HUES48 (cell line): ENCODE data around the gene ENTPD1.

Source experiments
- H3K27ac ChIP-seq: one replicate; pipeline ENCODE4 v1.7.0; 2013; ENCODE audit warnings: low read depth, low read length, inconsistent platforms
- H3K27me3 ChIP-seq: 2 replicates; pipeline ENCODE4 v1.6.1; 2013; ENCODE audit warnings: mild to moderate bottlenecking, low read length; ENCODE audit not compliant: control insufficient read depth, insufficient read depth
- H3K36me3 ChIP-seq: 2 replicates; pipeline ENCODE4 v1.6.1; 2013; ENCODE audit warnings: low read length; ENCODE audit not compliant: control insufficient read depth, insufficient read depth
- H3K4me1 ChIP-seq: 2 replicates; pipeline ENCODE4 v1.6.1; 2013; ENCODE audit warnings: mild to moderate bottlenecking, low read length; ENCODE audit not compliant: control insufficient read depth, insufficient read depth
- H3K4me3 ChIP-seq: 2 replicates; pipeline ENCODE4 v1.5.1; 2013; ENCODE audit warnings: mild to moderate bottlenecking, low read depth, low read length
- H3K9ac ChIP-seq: 2 replicates; pipeline ENCODE4 v1.6.1; 2013; ENCODE audit warnings: mild to moderate bottlenecking, low read depth, low read length, moderate library complexity
- H3K9me3 ChIP-seq: 2 replicates; pipeline ENCODE4 v1.6.1; 2013; ENCODE audit warnings: low read length; ENCODE audit not compliant: control insufficient read depth, insufficient read depth

The ENTPD1 gene

DNA sequence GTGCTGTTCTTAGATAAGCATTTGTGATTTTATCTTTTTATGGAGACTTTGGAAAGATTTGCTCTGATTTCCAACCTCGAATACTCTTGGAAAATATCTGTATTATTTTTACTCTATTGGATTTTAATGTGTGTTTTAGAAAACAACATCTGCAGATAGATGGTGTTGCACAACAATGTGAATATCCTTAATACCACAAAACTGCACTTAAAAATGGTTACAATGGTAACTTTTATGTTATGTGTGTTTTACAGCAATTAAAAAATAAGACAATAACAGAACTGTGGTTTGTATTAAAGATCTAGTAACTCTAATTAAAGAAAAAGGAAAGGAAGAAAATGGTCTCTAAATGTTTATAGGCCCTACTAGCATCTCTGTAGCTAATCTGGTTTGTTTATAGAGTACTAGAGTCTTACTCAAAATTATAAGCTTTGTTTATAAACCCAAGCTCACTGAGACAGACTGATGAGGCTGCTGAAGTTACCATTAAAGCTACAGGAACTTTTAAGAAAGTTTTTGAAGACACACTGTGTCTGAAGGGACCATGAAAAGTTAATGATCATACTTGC lies 77.2 kb downstream of the ENTPD1 start:
- Histone ChIP-seq H3K4me1 (peaks cover 10% of the 10 kb centered on the region; the same call in 1 of the 2 replicates), H3K9me3 (no peaks in the 10 kb centered on the region), H3K36me3 (no peaks in the 10 kb centered on the region), H3K9ac (no peak overlapping the region), H3K27me3 (no peaks in the 10 kb centered on the region), H3K4me3 (no peak overlapping the region), H3K27ac (no peak overlapping the region)

DNA sequence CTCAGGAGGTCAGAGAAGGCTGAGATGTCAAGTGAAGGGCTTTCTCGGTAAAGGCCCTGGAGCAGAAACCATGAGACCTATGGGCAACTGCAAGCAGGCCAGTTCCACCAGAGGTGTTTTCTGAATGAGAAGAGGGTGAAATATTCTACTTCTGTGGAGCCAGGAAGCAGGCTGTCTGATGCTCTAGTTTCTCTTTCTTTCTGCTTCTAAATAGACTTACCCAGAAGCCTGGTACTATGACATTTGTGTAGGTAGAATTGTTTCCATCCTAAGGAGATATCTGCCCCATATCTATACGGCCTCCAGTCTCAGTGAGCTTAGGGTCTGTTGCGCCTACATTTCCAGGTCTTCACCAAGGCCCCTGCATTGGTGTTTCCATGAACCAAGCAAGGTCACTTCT lies 78.4 kb downstream of the ENTPD1 start:
- Histone ChIP-seq H3K9me3 (no peaks in the 10 kb centered on the region), H3K9ac (no peak overlapping the region), H3K4me1 (peaks cover 10% of the 10 kb centered on the region; the same call in 1 of the 2 replicates), H3K36me3 (no peaks in the 10 kb centered on the region), H3K27ac (no peak overlapping the region), H3K27me3 (no peaks in the 10 kb centered on the region), H3K4me3 (no peak overlapping the region)

- Histone ChIP-seq H3K27me3 (no peaks in the 10 kb centered on the region), H3K27ac (no peak overlapping the region), H3K9me3 (no peaks in the 10 kb centered on the region), H3K4me3 (no peak overlapping the region), H3K4me1 (peaks cover 10% of the 10 kb centered on the region; the same call in 1 of the 2 replicates), H3K9ac (no peak overlapping the region), H3K36me3 (no peaks in the 10 kb centered on the region)
These were observed 79.3 kb downstream of the ENTPD1 start for GRCh38 chr10:95835149-95835860.

- no peaks in the 10 kb centered on the region for H3K36me3 ChIP-seq
- no peak overlapping the region for H3K4me3 ChIP-seq
- H3K27ac ChIP-seq = no peak overlapping the region
- no peaks in the 10 kb centered on the region for H3K9me3 ChIP-seq
- peaks cover 10% of the 10 kb centered on the region; the same call in 1 of the 2 replicates for H3K4me1 ChIP-seq
- no peaks in the 10 kb centered on the region for H3K27me3 ChIP-seq
- no peak overlapping the region for H3K9ac ChIP-seq
These were observed 79.9 kb downstream of the ENTPD1 start for GRCh38 chr10:95835911-95836310.

GRCh38 chr10:95836610-95837355 lies 80.8 kb downstream of the ENTPD1 start:
- no peaks in the 10 kb centered on the region for H3K27me3 ChIP-seq
- no peak overlapping the region for H3K27ac ChIP-seq
- H3K36me3 ChIP-seq = no peaks in the 10 kb centered on the region
- H3K4me1 ChIP-seq = peaks cover 10% of the 10 kb centered on the region; the same call in 1 of the 2 replicates
- no peak overlapping the region for H3K9ac ChIP-seq
- no peaks in the 10 kb centered on the region for H3K9me3 ChIP-seq
- no peak overlapping the region for H3K4me3 ChIP-seq

DNA sequence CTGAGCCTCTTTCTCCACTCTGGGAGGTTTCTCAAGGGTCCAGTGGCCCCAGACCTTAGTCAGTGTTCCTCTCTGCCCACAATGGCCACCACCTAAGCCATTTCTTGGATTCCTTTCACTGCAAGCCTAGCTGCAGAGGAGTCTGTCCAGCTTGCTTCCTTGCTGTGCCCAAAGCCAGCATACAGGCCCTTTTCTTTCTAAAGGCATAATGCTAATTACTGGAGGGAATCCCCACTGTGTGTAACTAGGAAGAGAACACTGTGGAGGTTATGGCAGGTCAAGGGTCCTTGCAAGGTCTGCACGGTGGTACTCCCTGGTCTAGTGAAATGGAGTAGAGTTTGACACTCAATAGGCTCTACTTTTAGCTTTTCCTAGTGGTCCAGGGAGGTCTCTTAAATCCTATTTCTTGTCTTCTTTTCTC lies 81.4 kb downstream of the ENTPD1 start:
- no peaks in the 10 kb centered on the region for H3K36me3 ChIP-seq
- H3K4me1 ChIP-seq = peaks cover 10% of the 10 kb centered on the region; the same call in 1 of the 2 replicates
- H3K9ac ChIP-seq = no peak overlapping the region
- H3K27me3 ChIP-seq = no peaks in the 10 kb centered on the region
- no peak overlapping the region for H3K4me3 ChIP-seq
- H3K27ac ChIP-seq = no peak overlapping the region
- H3K9me3 ChIP-seq = no peaks in the 10 kb centered on the region

- Histone ChIP-seq H3K4me3 (no peak overlapping the region), H3K27ac (no peak overlapping the region), H3K4me1 (peaks cover 10% of the 10 kb centered on the region; the same call in 1 of the 2 replicates), H3K27me3 (no peaks in the 10 kb centered on the region), H3K36me3 (no peaks in the 10 kb centered on the region), H3K9ac (no peak overlapping the region), H3K9me3 (no peaks in the 10 kb centered on the region)
These were observed 81.8 kb downstream of the ENTPD1 start for GRCh38 chr10:95837783-95838182.

GRCh38 chr10:95840121-95840520 lies 84.2 kb downstream of the ENTPD1 start:
- no peak overlapping the region for H3K4me3 ChIP-seq
- H3K27me3 ChIP-seq = no peaks in the 10 kb centered on the region
- H3K27ac ChIP-seq = no peak overlapping the region
- H3K36me3 ChIP-seq = no peaks in the 10 kb centered on the region
- H3K4me1 ChIP-seq = peaks cover 10% of the 10 kb centered on the region; the same call in 1 of the 2 replicates
- no peak overlapping the region for H3K9ac ChIP-seq
- no peaks in the 10 kb centered on the region for H3K9me3 ChIP-seq

DNA sequence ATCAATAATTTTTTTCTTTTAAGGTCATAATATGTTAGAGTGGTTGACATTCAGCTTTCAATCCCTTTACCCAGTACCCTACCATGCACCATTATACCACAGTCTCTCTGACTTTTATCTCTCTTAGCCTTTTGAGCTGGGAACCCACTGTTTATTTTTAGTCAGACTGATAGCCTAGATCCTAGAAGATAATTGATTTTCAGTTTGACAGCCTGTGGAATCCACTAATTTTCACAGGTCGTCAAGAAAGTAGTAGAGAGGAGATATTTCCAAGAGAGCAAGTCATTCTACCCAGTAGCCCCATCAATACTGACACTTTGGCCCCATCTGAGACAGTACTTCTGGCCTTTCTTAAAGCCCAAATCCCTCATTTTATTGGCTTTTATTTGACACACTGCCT lies 84.7 kb downstream of the ENTPD1 start:
- no peak overlapping the region for H3K4me3 ChIP-seq
- H3K36me3 ChIP-seq = no peaks in the 10 kb centered on the region
- H3K9ac ChIP-seq = no peak overlapping the region
- H3K4me1 ChIP-seq = peaks cover 10% of the 10 kb centered on the region; the same call in 1 of the 2 replicates
- no peaks in the 10 kb centered on the region for H3K27me3 ChIP-seq
- no peak overlapping the region for H3K27ac ChIP-seq
- no peaks in the 10 kb centered on the region for H3K9me3 ChIP-seq

DNA sequence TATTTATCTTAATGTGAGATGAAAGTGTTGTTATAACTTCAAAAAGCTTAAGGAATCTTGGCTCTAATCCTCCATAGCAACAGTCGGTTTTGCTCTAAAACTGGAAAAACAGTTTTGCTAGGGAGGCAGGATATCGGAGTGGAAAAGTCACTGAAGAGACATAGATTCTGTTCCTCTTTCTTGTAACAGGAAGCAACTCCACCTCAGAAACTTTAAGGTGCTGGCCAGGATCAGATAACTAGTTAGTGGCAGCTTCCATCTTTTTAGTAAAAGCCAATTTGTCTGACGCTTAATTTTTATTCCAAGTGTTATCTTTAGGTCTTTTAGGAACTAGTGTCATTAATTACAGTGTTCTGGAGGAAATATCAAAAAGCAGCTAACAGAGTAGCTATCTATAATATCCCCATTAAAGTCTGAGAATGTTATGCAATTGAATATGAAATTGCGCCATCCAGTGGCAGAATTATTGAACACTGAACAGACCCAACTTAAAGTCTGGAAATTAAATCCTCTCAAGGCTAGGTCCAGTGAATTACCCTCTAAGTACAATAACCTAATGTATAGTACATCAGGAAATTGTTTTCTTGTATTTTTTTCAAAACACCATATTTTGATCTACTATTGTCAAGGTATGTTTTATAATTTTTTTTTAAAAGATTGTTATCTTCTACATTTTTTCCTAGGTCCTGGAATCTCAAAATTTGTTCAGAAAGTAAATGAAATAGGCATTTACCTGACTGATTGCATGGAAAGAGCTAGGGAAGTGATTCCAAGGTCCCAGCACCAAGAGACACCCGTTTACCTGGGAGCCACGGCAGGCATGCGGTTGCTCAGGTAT lies 85.9 kb downstream of the ENTPD1 start:
- Histone ChIP-seq H3K27me3 (no peaks in the 10 kb centered on the region), H3K9me3 (no peaks in the 10 kb centered on the region), H3K4me1 (peaks cover 7% of the 10 kb centered on the region; the same call in 1 of the 2 replicates), H3K9ac (no peak overlapping the region), H3K27ac (no peak overlapping the region), H3K4me3 (no peak overlapping the region), H3K36me3 (no peaks in the 10 kb centered on the region)
